ENCODE data around the gene LRRC8E.

- TF ChIP-seq CTCF (IDR thresholded peaks at IDR 0.05) (no peak), POLR2A (IDR thresholded peaks at IDR 0.05) (no peak)
Observed at GRCh38 chr19:7845390-7846154, 42.7 kb upstream of the LRRC8E start.

Measured in gastroesophageal sphincter (tissue), 3 donors.